Measurements from ENCODE around the gene RABGGTA. TPM values are rescaled to one million over a fixed set of nuclear protein-coding genes. Genes with fewer than 3 reads are reported as not detected.

Gene RABGGTA
- polyA plus RNA-seq, 1 donor = 14.7 TPM

DNA sequence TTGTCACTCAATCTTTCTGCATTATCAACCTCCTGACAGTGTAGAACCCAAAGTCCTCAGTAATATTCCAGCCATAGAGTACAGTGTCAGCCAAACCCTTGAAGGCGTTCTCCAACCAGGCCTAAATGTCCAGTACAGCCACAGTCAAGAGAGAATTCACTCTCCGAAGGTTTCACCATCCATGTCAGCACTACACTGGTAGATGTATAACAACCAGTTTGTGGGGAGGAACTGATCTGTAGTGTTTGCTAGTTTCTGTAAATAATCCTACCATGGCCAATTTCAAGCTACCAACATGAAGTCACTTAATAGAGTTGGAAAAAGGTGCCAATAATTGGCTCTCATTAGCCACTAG lies 55.1 kb downstream of the RABGGTA start:
- no peak for DNase-seq (ENCODE audit: low read depth)

Other genes starting within 250 kb of the RABGGTA start
- gene CARMIL3, start 219.6 kb downstream of the RABGGTA start, polyA plus RNA-seq (ENCODE audit: insufficient read length) = 0.18 TPM
- gene CPNE6, start 200.0 kb downstream of the RABGGTA start, polyA plus RNA-seq (ENCODE audit: insufficient read length) = not detected
- gene PCK2, start 177.3 kb downstream of the RABGGTA start, polyA plus RNA-seq (ENCODE audit: insufficient read length) = 3.6 TPM
- gene DCAF11, start 156.8 kb downstream of the RABGGTA start, polyA plus RNA-seq (ENCODE audit: insufficient read length) = 45.7 TPM
- 1.8 TPM for gene NRL, start 156.6 kb downstream of the RABGGTA start, polyA plus RNA-seq (ENCODE audit: insufficient read length)
- gene FITM1, start 140.9 kb downstream of the RABGGTA start, polyA plus RNA-seq (ENCODE audit: insufficient read length) = 164 TPM
- 110 TPM for gene PSME1, start 135.4 kb downstream of the RABGGTA start, polyA plus RNA-seq (ENCODE audit: insufficient read length)
- gene EMC9, start 130.0 kb downstream of the RABGGTA start, polyA plus RNA-seq (ENCODE audit: insufficient read length) = 32.1 TPM
- gene PSME2, start 125.0 kb downstream of the RABGGTA start, polyA plus RNA-seq (ENCODE audit: insufficient read length) = 74.3 TPM
- 32.6 TPM for gene RNF31, start 124.1 kb downstream of the RABGGTA start, polyA plus RNA-seq (ENCODE audit: insufficient read length)
- 25.1 TPM for gene IRF9, start 110.3 kb downstream of the RABGGTA start, polyA plus RNA-seq (ENCODE audit: insufficient read length)
- gene REC8, start 99.5 kb downstream of the RABGGTA start, polyA plus RNA-seq (ENCODE audit: insufficient read length) = 8.2 TPM
- 26.4 TPM for gene IPO4, start 82.8 kb downstream of the RABGGTA start, polyA plus RNA-seq (ENCODE audit: insufficient read length)
- gene TM9SF1, start 76.2 kb downstream of the RABGGTA start, polyA plus RNA-seq (ENCODE audit: insufficient read length) = 18.8 TPM
- 5.0 TPM for gene TSSK4, start 65.9 kb downstream of the RABGGTA start, polyA plus RNA-seq (ENCODE audit: insufficient read length)
- gene CHMP4A, start 58.1 kb downstream of the RABGGTA start, polyA plus RNA-seq (ENCODE audit: insufficient read length) = 40.0 TPM
- gene MDP1, start 55.5 kb downstream of the RABGGTA start, polyA plus RNA-seq (ENCODE audit: insufficient read length) = 5.5 TPM
- 188 TPM for gene NEDD8, start 39.2 kb downstream of the RABGGTA start, polyA plus RNA-seq (ENCODE audit: insufficient read length)
- gene GMPR2, start 38.7 kb downstream of the RABGGTA start, polyA plus RNA-seq (ENCODE audit: insufficient read length) = 53.3 TPM
- 37.0 TPM for gene TINF2, start 29.0 kb downstream of the RABGGTA start, polyA plus RNA-seq (ENCODE audit: insufficient read length)
- gene TGM1, start 8.4 kb downstream of the RABGGTA start, polyA plus RNA-seq (ENCODE audit: insufficient read length) = 0.86 TPM
- gene DHRS1, start 28.2 kb upstream of the RABGGTA start, polyA plus RNA-seq (ENCODE audit: insufficient read length) = 15.0 TPM
- gene NOP9, start 28.3 kb upstream of the RABGGTA start, polyA plus RNA-seq (ENCODE audit: insufficient read length) = 21.1 TPM
- 8.2 TPM for gene CIDEB, start 36.4 kb upstream of the RABGGTA start, polyA plus RNA-seq (ENCODE audit: insufficient read length)
- 2.0 TPM for gene LTB4R2, start 38.5 kb upstream of the RABGGTA start, polyA plus RNA-seq (ENCODE audit: insufficient read length)
- 2.1 TPM for gene LTB4R, start 39.9 kb upstream of the RABGGTA start, polyA plus RNA-seq (ENCODE audit: insufficient read length)
- 15.2 TPM for gene ADCY4, start 63.5 kb upstream of the RABGGTA start, polyA plus RNA-seq (ENCODE audit: insufficient read length)
- gene RIPK3, start 68.4 kb upstream of the RABGGTA start, polyA plus RNA-seq (ENCODE audit: insufficient read length) = 1.1 TPM
- 39.2 TPM for gene NFATC4, start 96.6 kb upstream of the RABGGTA start, polyA plus RNA-seq (ENCODE audit: insufficient read length)
- gene NYNRIN, start 127.4 kb upstream of the RABGGTA start, polyA plus RNA-seq (ENCODE audit: insufficient read length) = 23.1 TPM
- 2.4 TPM for gene CBLN3, start 158.1 kb upstream of the RABGGTA start, polyA plus RNA-seq (ENCODE audit: insufficient read length)
- 38.1 TPM for gene KHNYN, start 158.4 kb upstream of the RABGGTA start, polyA plus RNA-seq (ENCODE audit: insufficient read length)
- gene SDR39U1, start 171.2 kb upstream of the RABGGTA start, polyA plus RNA-seq (ENCODE audit: insufficient read length) = 54.1 TPM
- gene CMA1, start 236.7 kb upstream of the RABGGTA start, polyA plus RNA-seq (ENCODE audit: insufficient read length) = not detected

Data from forelimb muscle (tissue), 1 donor.